Measurements from ENCODE around the gene OR52D1.

Gene OR52D1

DNA sequence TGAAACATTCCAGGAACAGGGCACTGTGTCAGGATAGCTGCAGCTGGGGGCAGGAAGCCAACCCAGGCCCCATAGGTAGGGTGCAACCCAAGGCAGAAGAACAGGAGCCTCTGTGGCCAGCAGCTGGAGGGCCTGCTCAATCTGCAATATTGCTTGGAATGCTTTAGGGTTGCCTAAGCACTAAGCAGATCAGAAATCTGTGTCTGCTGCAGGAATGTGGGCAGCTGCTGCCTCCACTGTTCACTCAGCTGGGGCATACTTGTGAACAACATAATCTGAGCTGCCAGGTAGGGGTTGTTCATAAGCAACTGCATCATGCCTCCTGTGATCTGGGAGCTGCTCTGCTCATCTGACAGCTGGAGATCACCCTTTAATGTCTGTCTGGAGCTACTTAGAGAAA, 26.4 kb downstream of the OR52D1 start:
- DNase-seq: no peak

GRCh38 chr11:5516599-5516998, 28.1 kb downstream of the OR52D1 start, which contains the start of gene UBQLNL:
TSS of gene UBQLNL (minus strand) at chr11:5516699. CDS start at chr11:5516441, 258 bp downstream.
- DNase-seq: no peak

DNA sequence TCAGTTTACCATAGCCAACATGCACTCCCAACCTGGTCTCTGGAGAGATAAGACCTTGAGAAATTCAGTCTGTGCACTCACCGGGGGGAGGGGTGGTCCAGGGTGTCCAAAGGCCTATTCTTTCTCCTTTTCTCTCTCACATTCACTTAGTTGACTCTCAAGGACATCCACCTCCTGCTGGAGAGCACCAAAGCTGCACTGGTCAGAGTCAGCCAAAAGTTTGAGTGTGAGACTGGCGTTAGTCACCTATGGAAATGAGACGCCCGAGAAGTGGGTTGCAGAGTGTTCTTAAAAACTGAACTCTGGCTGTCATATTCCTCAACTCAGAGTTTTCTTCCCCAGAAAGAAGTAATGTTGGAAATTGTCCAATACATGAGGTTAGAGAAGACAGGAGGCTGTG, 33.1 kb downstream of the OR52D1 start:
- no peak for DNase-seq

GRCh38 chr11:5522308-5522707, 33.8 kb downstream of the OR52D1 start:
- no peak for DNase-seq

DNA sequence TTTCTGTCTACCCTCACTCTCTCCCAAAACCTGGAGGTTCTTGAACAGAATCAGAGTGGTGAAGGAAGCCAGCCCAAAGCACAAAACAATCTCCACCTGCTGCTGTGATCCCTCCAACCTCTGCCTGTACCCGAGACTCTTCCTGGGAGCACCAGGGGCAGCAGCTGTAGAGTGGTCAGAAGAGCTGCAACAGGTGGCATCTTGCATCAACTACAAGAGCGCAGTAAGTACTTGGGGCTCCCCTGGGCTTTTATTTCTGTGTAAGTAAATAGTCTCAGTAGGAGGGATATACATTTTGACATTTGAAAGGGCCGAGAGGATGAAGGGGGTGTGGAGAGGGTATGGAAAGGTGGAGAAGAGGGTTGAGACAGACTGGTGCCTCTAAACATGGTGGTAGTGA, 36.3 kb downstream of the OR52D1 start:
- DNase-seq: no peak

GRCh38 chr11:5527716-5528115, 39.2 kb downstream of the OR52D1 start:
- no peak for DNase-seq

- no peak for DNase-seq
These were observed 40.0 kb downstream of the OR52D1 start for GRCh38 chr11:5528495-5528894.

DNA sequence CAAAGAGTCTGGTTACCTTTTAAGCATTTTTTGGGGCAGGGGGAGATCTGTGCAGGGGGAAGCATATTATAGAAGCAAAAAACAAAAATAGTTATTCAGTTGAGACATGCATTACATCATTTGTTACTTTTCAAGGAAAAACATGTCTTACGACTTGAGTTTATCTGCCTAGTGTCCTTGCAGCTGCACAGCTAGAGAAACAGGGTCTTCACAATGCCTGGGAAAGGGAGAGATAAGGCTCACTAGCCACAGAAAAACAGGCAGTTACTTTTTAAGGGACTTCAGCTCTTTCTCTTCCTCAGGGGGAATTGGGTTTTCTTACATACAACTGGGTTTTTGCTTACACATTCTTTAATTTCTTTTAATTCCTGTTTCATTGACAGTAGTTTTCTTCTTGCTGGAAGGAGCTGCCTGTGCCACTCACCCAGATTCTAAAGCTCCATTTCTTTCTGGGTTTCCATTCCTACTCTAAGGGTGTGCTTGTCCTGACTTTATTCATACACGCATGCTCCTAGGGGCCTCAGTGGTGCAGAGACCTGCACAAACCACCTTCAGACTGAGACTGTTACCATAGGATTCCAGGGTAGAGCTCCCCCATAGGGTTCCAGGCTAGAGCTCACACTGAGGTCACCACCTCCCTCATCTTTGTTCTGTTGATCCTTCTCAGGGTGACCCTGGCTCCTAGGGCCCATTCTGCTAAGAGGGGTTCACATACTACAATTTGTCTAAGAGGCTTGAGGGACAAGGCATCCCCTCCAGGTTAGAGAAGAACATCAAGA, 42.8 kb downstream of the OR52D1 start:
- DNase-seq: no peak

GRCh38 chr11:5534046-5534445, 45.6 kb downstream of the OR52D1 start:
- DNase-seq: no peak

- no peak for DNase-seq
These were observed 48.0 kb downstream of the OR52D1 start for GRCh38 chr11:5536482-5536881.
